ENCODE measurements around the gene CHD3. TPM values are rescaled to one million over a fixed set of nuclear protein-coding genes. Genes with fewer than 3 reads are reported as not detected.

CHD3 gene
- total RNA-seq, 4 donors from 2014 or later = 80.4 to 202 (median 125) TPM

DNA sequence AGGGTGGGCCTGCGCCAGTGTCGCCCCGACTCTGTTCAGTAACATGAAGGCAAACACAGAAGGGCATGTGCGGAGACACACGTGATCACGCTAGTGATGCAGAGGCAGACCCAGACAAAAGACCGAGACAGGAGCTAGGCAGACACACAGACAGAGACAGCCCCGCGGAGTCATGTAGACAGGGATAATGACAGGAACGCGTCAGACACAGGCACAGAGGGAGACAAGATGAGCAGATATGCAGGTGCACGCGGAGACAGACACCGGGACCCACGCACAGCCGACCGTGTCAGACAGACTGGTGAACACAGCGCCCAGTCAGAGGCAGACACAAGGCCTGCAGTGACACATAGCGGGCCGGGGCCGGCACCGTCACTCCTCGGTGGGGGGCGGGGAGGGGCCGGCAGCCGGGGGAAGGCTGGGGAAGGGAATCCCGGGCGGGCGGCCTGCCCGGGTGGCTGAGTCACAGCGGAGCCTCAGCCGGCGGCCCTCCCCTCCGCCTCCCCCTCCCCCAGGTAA lies 47.1 kb upstream of the CHD3 start:
- no peaks in the 10 kb centered on the region for H3K27me3 ChIP-seq
- peak overlapping the region; percentile 93 to 99 (median 96) for H3K27ac ChIP-seq
- WGBS, 2 donors = 2 to 4% methylated on average over 14 to 25 of the region's 34 CpGs
- peak overlapping the region; percentile 59 to 77 (median 63) for H3K4me3 ChIP-seq
- peaks cover 0 to 76% (median 42%) of the 10 kb centered on the region in 4 donors for H3K4me1 ChIP-seq
- H3K36me3 ChIP-seq = peaks cover 0 to 10% (median 0%) of the 10 kb centered on the region in 3 donors
- DNase-seq (ENCODE audit: low spot score in 2 of 2) = peak; percentile 78 to 79
- no peaks in the 10 kb centered on the region for H3K9me3 ChIP-seq
- TF ChIP-seq EP300 (IDR thresholded peaks at IDR 0.05) (no peak), POLR2A (IDR thresholded peaks at IDR 0.05) (peak in 1 of 2 donors; percentile 53)
- TF ChIP-seq, protein P1, sequence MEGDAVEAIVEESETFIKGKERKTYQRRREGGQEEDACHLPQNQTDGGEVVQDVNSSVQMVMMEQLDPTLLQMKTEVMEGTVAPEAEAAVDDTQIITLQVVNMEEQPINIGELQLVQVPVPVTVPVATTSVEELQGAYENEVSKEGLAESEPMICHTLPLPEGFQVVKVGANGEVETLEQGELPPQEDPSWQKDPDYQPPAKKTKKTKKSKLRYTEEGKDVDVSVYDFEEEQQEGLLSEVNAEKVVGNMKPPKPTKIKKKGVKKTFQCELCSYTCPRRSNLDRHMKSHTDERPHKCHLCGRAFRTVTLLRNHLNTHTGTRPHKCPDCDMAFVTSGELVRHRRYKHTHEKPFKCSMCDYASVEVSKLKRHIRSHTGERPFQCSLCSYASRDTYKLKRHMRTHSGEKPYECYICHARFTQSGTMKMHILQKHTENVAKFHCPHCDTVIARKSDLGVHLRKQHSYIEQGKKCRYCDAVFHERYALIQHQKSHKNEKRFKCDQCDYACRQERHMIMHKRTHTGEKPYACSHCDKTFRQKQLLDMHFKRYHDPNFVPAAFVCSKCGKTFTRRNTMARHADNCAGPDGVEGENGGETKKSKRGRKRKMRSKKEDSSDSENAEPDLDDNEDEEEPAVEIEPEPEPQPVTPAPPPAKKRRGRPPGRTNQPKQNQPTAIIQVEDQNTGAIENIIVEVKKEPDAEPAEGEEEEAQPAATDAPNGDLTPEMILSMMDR (IDR thresholded peaks at IDR 0.05) = peak in 2 of 5 experiments; percentile 21 to 29

DNA sequence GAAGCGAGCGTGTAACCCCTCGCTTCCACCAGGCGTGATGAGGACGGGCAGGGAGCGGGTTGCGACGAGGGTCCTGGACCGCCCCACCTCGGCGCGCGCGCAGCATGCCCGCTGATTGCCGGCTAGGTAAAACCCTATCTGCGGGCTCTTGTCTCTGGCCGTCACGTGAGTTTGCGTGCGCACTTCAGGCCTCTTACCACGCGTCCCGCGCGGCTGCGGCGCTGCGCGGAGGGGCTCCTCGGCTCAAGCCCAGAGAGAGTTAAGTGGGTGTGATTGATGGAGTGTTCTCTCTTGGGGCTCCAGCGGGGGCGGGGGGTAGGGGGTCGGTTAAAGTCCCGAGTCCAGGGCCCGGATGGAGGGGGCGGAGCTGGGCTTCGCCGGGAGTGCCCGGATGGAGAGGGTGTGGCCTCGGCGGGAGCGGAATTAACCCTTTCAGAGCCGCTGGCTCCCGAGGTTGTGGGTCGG lies 46.6 kb upstream of the CHD3 start:
- Histone ChIP-seq H3K4me1 (peaks cover 0 to 73% (median 37%) of the 10 kb centered on the region in 4 donors), H3K4me3 (peak overlapping the region; percentile 59 to 77 (median 63)), H3K27ac (peak overlapping the region; percentile 93 to 99 (median 96)), H3K9me3 (no peaks in the 10 kb centered on the region), H3K36me3 (peaks cover 0 to 15% (median 0%) of the 10 kb centered on the region in 3 donors), H3K27me3 (no peaks in the 10 kb centered on the region)
- WGBS, 2 donors = 0 to 2% methylated on average over 25 to 42 of the region's 46 CpGs
- no peak for TF ChIP-seq POLR2A (IDR thresholded peaks at IDR 0.05)
- TF ChIP-seq, protein P1 (IDR thresholded peaks at IDR 0.05) = peak in 3 of 5 experiments; percentile 2 to 43 (median 33)
- peak; percentile 51 to 78 for TF ChIP-seq EP300 (IDR thresholded peaks at IDR 0.05)
- DNase-seq (ENCODE audit: low spot score in 2 of 2) = peak; percentile 85 to 89

DNA sequence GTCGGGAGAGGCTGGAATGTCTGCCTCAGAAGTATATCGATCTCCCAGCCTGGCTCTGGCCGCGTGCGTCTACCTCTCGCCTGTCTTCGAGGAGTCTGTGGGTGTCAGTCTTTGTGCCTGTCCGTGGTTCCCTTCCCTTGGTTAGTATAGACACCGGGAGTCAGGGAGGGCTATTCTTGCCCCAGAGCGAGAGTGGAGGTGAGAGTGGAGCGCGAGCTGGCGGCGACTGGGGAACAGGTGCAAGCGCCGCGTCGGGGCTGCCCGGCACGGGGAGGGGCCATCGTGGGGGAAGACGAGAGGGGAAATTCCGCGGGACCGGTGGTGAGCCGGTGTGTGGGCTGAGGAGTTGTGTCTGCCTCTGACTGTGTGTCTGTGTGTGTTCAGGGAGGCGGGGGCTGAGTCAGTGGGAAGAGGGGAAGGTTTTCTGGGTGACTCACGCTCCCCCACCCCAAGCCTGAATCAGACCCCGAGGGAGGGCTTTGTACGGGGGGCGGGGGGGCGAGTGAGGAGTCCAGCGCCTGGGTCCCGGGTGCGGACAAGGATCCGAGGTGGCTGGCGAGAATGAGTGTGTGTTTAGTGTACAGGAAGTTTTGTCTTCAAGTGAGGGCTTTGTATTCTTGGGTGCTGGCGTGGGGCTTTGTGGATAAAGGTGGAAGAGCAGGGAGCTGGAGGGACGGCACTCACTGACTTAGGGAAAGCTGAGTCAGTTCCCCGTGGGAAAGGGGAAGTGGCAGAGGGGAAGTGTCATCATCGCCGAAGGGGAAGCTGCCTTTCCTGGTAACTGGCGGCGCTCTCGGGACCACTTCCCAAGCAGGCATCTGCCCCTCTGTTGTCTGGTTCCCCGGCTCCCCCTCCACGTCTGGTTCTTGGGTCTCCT lies 46.0 kb upstream of the CHD3 start:
- H3K27me3 ChIP-seq = no peaks in the 10 kb centered on the region
- H3K36me3 ChIP-seq = peaks cover 0 to 22% (median 5%) of the 10 kb centered on the region in 3 donors
- H3K9me3 ChIP-seq = no peaks in the 10 kb centered on the region
- DNase-seq (ENCODE audit: low spot score in 2 of 2) = peak; percentile 55 to 79
- H3K4me1 ChIP-seq = peaks cover 0 to 66% (median 30%) of the 10 kb centered on the region in 4 donors
- peak overlapping the region; percentile 93 to 99 (median 96) for H3K27ac ChIP-seq
- TF ChIP-seq, protein P1 (IDR thresholded peaks at IDR 0.05) = peak in 1 of 5 experiments; percentile 13
- TF ChIP-seq EP300 (IDR thresholded peaks at IDR 0.05) (peak in 1 of 2 donors; percentile 79), POLR2A (IDR thresholded peaks at IDR 0.05) (peak in 1 of 2 donors; percentile 45)
- peak overlapping the region; percentile 59 to 77 (median 63) for H3K4me3 ChIP-seq
- WGBS, 2 donors = 0% methylated on average over 47 of the region's 47 CpGs

DNA sequence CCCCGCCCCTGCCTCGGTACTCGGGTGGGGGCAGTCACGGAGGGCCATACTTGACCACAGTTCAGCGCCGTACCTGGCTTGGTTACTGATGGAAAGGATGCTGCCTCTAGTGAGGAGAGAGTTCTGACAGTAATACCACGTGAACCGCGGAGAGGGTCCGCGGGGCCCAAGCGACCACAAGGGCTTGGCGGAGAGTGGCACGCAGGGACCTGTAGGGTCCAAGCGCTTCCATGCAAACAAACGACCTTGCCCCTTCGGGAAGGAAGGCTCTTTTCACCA lies 45.4 kb upstream of the CHD3 start:
- TF ChIP-seq, protein P1 (IDR thresholded peaks at IDR 0.05) = no peak
- TF ChIP-seq POLR2A (IDR thresholded peaks at IDR 0.05) = no peak
- no peak for TF ChIP-seq EP300 (IDR thresholded peaks at IDR 0.05)
- Histone ChIP-seq H3K9me3 (no peaks in the 10 kb centered on the region), H3K36me3 (peaks cover 0 to 28% (median 8%) of the 10 kb centered on the region in 3 donors), H3K4me1 (peaks cover 0 to 60% (median 25%) of the 10 kb centered on the region in 4 donors), H3K27me3 (no peaks in the 10 kb centered on the region), H3K4me3 (peak overlapping the region; percentile 59 to 77 (median 63)), H3K27ac (peak overlapping the region; percentile 93 to 99 (median 96))
- 0 to 1% methylated on average over 15 to 17 of the region's 17 CpGs for WGBS, 2 donors
- DNase-seq (ENCODE audit: low spot score in 2 of 2) = no peak

Data from tibial nerve (tissue), 4 donors.